SK-N-SH treated with all-trans-retinoic acid at 6 μM for 48 hours (cell line): ENCODE data around the gene DPP7.

ENCODE experiments used
- ATAC-seq: fragments of 200-7000 bp; cut with Tn5 transposase; 3 replicates; pipeline ENCODE4 v1.9.1; 2020; ENCODE audit warnings: mild to moderate bottlenecking, moderate library complexity
- ARNTL ChIP-seq: fragments of 450-650 bp; formaldehyde crosslinking; IDR thresholded peaks from 2 replicates; pipeline ENCODE4 v1.5.0; 2020; ENCODE audit warnings: low read depth, mild to moderate bottlenecking, moderate library complexity, borderline replicate concordance
- BACH2 ChIP-seq: fragments of 250-450 bp; sonication (Bioruptor Pico); IDR thresholded peaks from 2 replicates; pipeline ENCODE4 v1.9.0; 2021; ENCODE audit warnings: mild to moderate bottlenecking, borderline replicate concordance
- CSDC2 ChIP-seq: fragments of 250-450 bp; sonication (Bioruptor Pico); IDR thresholded peaks from 2 replicates; pipeline ENCODE4 v1.5.0; 2020; ENCODE audit warnings: mild to moderate bottlenecking, moderate library complexity
- CSRNP3 ChIP-seq: fragments of 250-450 bp; sonication (Bioruptor Pico); IDR thresholded peaks from 2 replicates; pipeline ENCODE4 v1.5.1; 2021; ENCODE audit warnings: mild to moderate bottlenecking, moderate library complexity
- ESRRG ChIP-seq: fragments of 250-450 bp; sonication (Bioruptor Pico); IDR thresholded peaks from 2 replicates; pipeline ENCODE4 v1.6.1; 2021; ENCODE audit warnings: mild to moderate bottlenecking
- GLIS3 ChIP-seq: fragments of 250-450 bp; sonication (Bioruptor Pico); IDR thresholded peaks from 2 replicates; pipeline ENCODE4 v1.5.0; 2020; ENCODE audit warnings: mild to moderate bottlenecking, moderate library complexity
- OSR1 ChIP-seq: fragments of 250-450 bp; sonication (Bioruptor Pico); IDR thresholded peaks from 2 replicates; pipeline ENCODE4 v1.8.0; 2022; ENCODE audit warnings: moderate library complexity, mild to moderate bottlenecking, inconsistent platforms
- PATZ1 ChIP-seq: fragments of 250-450 bp; sonication (Bioruptor Pico); IDR thresholded peaks from 2 replicates; pipeline ENCODE4 v1.8.0; 2020; ENCODE audit warnings: mild to moderate bottlenecking, moderate library complexity, borderline replicate concordance
- PPARA ChIP-seq: fragments of 250-450 bp; sonication (Bioruptor Pico); IDR thresholded peaks from 2 replicates; pipeline ENCODE4 v1.5.0; 2020; ENCODE audit warnings: mild to moderate bottlenecking, borderline replicate concordance
- RARB ChIP-seq: fragments of 250-450 bp; sonication (Bioruptor Pico); IDR thresholded peaks from 2 replicates; pipeline ENCODE4 v1.8.0; 2021; ENCODE audit warnings: mild to moderate bottlenecking, moderate library complexity
- SNAI2 ChIP-seq: fragments of 250-450 bp; sonication (Bioruptor Pico); IDR thresholded peaks from 2 replicates; pipeline ENCODE4 v1.5.0; 2020; ENCODE audit warnings: mild to moderate bottlenecking, moderate library complexity
- TOX ChIP-seq: fragments of 250-450 bp; sonication (Bioruptor Pico); IDR thresholded peaks from 2 replicates; pipeline ENCODE4 v1.8.0; 2021; ENCODE audit warnings: mild to moderate bottlenecking, moderate library complexity, borderline replicate concordance
- ZC3H10 ChIP-seq: fragments of 250-450 bp; sonication (Bioruptor Pico); IDR thresholded peaks from 2 replicates; pipeline ENCODE4 v1.5.1; 2021; ENCODE audit warnings: mild to moderate bottlenecking, moderate library complexity
- ZFP3 ChIP-seq: fragments of 250-450 bp; sonication (Bioruptor Pico); IDR thresholded peaks from 2 replicates; pipeline ENCODE4 v1.5.0; 2020; ENCODE audit warnings: mild to moderate bottlenecking, moderate library complexity
- ZFP30 ChIP-seq: fragments of 450-650 bp; formaldehyde crosslinking; IDR thresholded peaks from 2 replicates; pipeline ENCODE4 v1.5.0; 2022; ENCODE audit warnings: mild to moderate bottlenecking, moderate library complexity
- ZNF565 ChIP-seq: fragments of 450-650 bp; formaldehyde crosslinking; conservative IDR thresholded peaks from 2 replicates; pipeline ENCODE4 v1.5.0; 2020; ENCODE audit warnings: low read depth, mild to moderate bottlenecking, moderate library complexity
- ZNF70 ChIP-seq: fragments of 450-650 bp; formaldehyde crosslinking; IDR thresholded peaks from 2 replicates; pipeline ENCODE4 v1.5.0; 2020; ENCODE audit warnings: mild to moderate bottlenecking, moderate library complexity
- ZNF8 ChIP-seq: fragments of 450-650 bp; formaldehyde crosslinking; IDR thresholded peaks from 2 replicates; pipeline ENCODE4 v1.5.0; 2020; ENCODE audit warnings: mild to moderate bottlenecking, moderate library complexity
- TF ChIP-seq, protein P1 (sequence below): fragments of 250-450 bp; sonication (Bioruptor Pico); IDR thresholded peaks from 2 replicates; pipeline ENCODE4 v1.5.0; 2020; ENCODE audit warnings: mild to moderate bottlenecking, moderate library complexity
- TF ChIP-seq, protein P2 (sequence below): fragments of 250-450 bp; sonication (Bioruptor Pico); IDR thresholded peaks from 2 replicates; pipeline ENCODE4 v1.8.0; 2021; ENCODE audit warnings: low read depth, mild to moderate bottlenecking, moderate library complexity, borderline replicate concordance

DPP7 gene

DNA sequence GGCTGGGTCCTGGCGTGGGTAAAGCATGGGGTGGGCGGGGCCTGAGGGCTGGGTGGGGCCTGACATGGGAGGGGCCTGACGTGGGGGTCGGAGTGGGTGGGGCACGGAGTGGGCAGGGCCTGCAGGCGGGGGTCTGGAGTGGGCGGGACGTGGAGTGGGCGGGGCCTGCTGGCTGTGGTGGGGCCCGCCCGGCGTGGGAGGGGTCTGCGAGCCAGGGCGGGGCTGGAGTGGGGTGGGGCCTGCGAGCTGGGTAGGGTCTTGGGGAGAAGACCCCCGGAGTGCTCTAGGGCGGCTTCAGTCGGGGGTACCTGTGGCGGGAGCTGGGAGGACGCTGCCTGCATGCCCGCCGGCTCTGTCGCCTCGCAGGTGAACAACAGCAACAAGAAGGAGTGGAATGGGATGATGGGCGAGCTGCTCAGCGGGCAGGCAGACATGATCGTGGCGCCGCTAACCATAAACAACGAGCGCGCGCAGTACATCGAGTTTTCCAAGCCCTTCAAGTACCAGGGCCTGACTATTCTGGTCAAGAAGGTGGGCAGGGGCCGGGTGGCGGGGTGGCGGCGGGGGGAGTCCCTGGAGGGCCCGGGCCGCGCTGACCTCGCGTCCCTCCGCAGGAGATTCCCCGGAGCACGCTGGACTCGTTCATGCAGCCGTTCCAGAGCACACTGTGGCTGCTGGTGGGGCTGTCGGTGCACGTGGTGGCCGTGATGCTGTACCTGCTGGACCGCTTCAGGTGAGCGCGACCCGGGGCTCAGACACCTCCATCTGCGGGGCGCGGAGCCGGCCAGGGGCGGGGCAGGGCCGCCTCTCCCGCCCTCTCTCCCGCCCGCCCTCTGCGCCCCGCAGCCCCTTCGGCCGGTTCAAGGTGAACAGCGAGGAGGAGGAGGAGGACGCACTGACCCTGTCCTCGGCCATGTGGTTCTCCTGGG lies 47.3 kb upstream of the DPP7 start:
- TF ChIP-seq CSRNP3 (no peak), PATZ1 (no peak), ZNF8 (CRISPR knock-in tag) (no peak), ARNTL (no peak), ZFP30 (CRISPR knock-in tag) (no peak), BACH2 (no peak), ZC3H10 (no peak), SNAI2 (CRISPR knock-in tag) (no peak), ZNF70 (no peak), CSDC2 (CRISPR knock-in tag) (no peak)
- TF ChIP-seq, protein P1, sequence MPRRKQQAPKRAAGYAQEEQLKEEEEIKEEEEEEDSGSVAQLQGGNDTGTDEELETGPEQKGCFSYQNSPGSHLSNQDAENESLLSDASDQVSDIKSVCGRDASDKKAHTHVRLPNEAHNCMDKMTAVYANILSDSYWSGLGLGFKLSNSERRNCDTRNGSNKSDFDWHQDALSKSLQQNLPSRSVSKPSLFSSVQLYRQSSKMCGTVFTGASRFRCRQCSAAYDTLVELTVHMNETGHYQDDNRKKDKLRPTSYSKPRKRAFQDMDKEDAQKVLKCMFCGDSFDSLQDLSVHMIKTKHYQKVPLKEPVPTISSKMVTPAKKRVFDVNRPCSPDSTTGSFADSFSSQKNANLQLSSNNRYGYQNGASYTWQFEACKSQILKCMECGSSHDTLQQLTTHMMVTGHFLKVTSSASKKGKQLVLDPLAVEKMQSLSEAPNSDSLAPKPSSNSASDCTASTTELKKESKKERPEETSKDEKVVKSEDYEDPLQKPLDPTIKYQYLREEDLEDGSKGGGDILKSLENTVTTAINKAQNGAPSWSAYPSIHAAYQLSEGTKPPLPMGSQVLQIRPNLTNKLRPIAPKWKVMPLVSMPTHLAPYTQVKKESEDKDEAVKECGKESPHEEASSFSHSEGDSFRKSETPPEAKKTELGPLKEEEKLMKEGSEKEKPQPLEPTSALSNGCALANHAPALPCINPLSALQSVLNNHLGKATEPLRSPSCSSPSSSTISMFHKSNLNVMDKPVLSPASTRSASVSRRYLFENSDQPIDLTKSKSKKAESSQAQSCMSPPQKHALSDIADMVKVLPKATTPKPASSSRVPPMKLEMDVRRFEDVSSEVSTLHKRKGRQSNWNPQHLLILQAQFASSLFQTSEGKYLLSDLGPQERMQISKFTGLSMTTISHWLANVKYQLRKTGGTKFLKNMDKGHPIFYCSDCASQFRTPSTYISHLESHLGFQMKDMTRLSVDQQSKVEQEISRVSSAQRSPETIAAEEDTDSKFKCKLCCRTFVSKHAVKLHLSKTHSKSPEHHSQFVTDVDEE (CRISPR knock-in tag) = no peak
- TF ChIP-seq, all 23 proteins: peak for 0
- ATAC-seq = no peak

DNA sequence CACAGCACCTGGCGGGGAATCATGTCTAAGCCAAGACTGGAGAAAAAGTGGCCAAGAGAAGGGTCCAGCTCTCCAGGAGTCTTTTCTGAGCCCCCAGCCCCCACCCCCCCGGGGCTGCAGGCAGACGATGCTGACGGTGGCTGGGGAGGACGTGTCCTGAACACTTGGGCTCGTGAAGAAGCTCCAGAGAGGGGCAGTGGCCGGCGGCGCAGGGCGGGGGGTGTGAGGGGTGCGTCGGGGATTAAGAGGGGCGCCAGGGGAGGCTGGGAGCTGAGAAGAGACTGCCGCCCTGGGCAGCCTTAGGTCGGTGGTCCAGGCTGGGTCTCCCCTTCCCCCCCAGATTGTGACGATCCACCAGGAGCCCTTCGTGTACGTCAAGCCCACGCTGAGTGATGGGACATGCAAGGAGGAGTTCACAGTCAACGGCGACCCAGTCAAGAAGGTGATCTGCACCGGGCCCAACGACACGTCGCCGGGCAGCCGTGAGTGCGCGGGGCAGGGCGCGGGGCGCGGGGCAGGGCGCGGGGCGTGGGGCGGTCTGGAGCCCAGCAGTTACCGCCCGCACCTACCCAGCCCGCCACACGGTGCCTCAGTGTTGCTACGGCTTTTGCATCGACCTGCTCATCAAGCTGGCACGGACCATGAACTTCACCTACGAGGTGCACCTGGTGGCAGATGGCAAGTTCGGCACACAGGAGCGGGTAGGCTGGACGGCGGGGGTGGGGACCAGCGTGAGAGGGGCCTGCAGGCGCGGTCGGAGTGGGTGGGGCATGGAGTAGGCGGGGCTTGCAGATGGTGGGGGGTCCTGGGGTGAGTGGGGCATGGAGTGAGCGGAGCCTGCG lies 46.4 kb upstream of the DPP7 start:
- ATAC-seq = no peak

GRCh38 chr9:137160054-137160425 lies 45.5 kb upstream of the DPP7 start:
- TF ChIP-seq GLIS3 (CRISPR knock-in tag) (no peak), CSDC2 (CRISPR knock-in tag) (no peak), OSR1 (CRISPR knock-in tag) (no peak), ZNF8 (CRISPR knock-in tag) (no peak), ESRRG (CRISPR knock-in tag) (no peak), ZC3H10 (no peak), PPARA (CRISPR knock-in tag) (no peak), ARNTL (no peak), ZFP3 (no peak)
- TF ChIP-seq, protein P2, sequence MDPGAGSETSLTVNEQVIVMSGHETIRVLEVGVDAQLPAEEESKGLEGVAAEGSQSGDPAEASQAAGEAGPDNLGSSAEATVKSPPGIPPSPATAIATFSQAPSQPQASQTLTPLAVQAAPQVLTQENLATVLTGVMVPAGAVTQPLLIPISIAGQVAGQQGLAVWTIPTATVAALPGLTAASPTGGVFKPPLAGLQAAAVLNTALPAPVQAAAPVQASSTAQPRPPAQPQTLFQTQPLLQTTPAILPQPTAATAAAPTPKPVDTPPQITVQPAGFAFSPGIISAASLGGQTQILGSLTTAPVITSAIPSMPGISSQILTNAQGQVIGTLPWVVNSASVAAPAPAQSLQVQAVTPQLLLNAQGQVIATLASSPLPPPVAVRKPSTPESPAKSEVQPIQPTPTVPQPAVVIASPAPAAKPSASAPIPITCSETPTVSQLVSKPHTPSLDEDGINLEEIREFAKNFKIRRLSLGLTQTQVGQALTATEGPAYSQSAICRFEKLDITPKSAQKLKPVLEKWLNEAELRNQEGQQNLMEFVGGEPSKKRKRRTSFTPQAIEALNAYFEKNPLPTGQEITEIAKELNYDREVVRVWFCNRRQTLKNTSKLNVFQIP (CRISPR knock-in tag) = no peak
- TF ChIP-seq, protein P1 (CRISPR knock-in tag) = no peak
- no peak for ATAC-seq

More for the DNA sequence above, 46.4 kb upstream of the DPP7 start:
- no peak for TF ChIP-seq OSR1 (CRISPR knock-in tag)
- no peak for TF ChIP-seq ZNF565
- no peak for TF ChIP-seq TOX
- no peak for TF ChIP-seq ZNF8 (CRISPR knock-in tag)
- no peak for TF ChIP-seq RARB (CRISPR knock-in tag)
- TF ChIP-seq, protein P1 (CRISPR knock-in tag) = no peak
- TF ChIP-seq PPARA (CRISPR knock-in tag) = no peak
